Epidermal melanocyte (primary cell): ENCODE results near the gene RGMA.
"Not testable (repeated sequence)": the region's sequence is repeated elsewhere in the genome, so short reads cannot be mapped to it uniquely, and the experiment has no call there.

Experiments used
- DNase-seq: peaks from one replicate; pipeline ENCODE4 v3.0.0; 2011; ENCODE audit warnings: low spot score; ENCODE audit not compliant: insufficient read length

The RGMA gene

GRCh38 chr15:93048759-93049161 is 40.3 kb downstream of the RGMA start:
- DNase-seq: no peak

GRCh38 chr15:93048426-93048721 is 40.6 kb downstream of the RGMA start:
- no peak for DNase-seq

GRCh38 chr15:93047621-93048425 is 41.2 kb downstream of the RGMA start:
- DNase-seq: no peak

GRCh38 chr15:93046721-93047120 is 42.3 kb downstream of the RGMA start:
- no peak for DNase-seq

GRCh38 chr15:93046120-93046519 is 42.9 kb downstream of the RGMA start:
- no peak for DNase-seq

- DNase-seq: no peak
Measured at GRCh38 chr15:93045191-93045785, 43.7 kb downstream of the RGMA start.

- DNase-seq: no peak
Measured at GRCh38 chr15:93044301-93045190, 44.5 kb downstream of the RGMA start.

GRCh38 chr15:93043621-93044300 is 45.2 kb downstream of the RGMA start:
- no peak for DNase-seq

GRCh38 chr15:93042691-93043378 is 46.2 kb downstream of the RGMA start:
- DNase-seq: no peak

GRCh38 chr15:93042211-93042610 is 46.8 kb downstream of the RGMA start:
- DNase-seq: no peak

GRCh38 chr15:93041159-93041547 is 47.9 kb downstream of the RGMA start:
- DNase-seq: no peak

GRCh38 chr15:93040288-93041158 is 48.5 kb downstream of the RGMA start:
- no peak for DNase-seq

- not testable (repeated sequence) for DNase-seq
Measured at GRCh38 chr15:93039562-93040287, 49.3 kb downstream of the RGMA start.

- no peak for DNase-seq
Measured at GRCh38 chr15:93037820-93038705, 50.9 kb downstream of the RGMA start.

GRCh38 chr15:93036951-93037819 is 51.8 kb downstream of the RGMA start:
- peak; percentile 95 for DNase-seq

- DNase-seq: no peak
Measured at GRCh38 chr15:93035953-93036810, 52.8 kb downstream of the RGMA start.
